Measurements from ENCODE around the gene EXTL2.

The EXTL2 gene

DNA sequence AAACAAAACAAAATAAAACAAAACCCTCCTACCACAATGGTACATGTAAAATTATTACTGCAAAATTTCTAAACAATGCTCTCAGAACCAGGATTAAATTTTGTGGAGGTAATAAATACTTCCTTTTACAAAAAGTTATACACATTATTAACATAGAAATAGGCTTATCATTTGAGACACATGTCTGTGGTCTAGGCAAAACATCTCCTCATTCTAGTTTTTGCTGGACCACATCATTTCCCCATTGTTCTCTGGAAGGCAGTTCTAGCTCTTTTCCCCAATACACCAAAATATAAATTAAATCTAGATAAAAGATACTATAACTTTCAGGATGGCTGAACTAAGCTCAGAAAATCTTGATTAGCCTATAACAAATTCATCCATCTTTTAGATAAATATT is 18.4 kb downstream of the EXTL2 start:
- Histone ChIP-seq H3K27ac (no peak overlapping the region), H3K9me3 (ENCODE audit: low read depth, low read length) (no peaks in the 10 kb centered on the region), H3K36me3 (ENCODE audit: insufficient read depth, low read length) (peaks cover 17% of the 10 kb centered on the region; the same call in 1 of the 2 replicates), H3K4me3 (no peak overlapping the region), H3K9ac (ENCODE audit: insufficient read length) (no peak overlapping the region)
- TF ChIP-seq EZH2 (IDR thresholded peaks at IDR 0.05) (no peak), POLR2AphosphoS5 (IDR thresholded peaks at IDR 0.05; ENCODE audit: borderline replicate concordance, low read depth, low read length) (no peak), FOXP2 (optimal IDR thresholded peaks at IDR 0.05; ENCODE audit: control extremely low read depth, extremely low read length, insufficient read depth) (no peak)
- no peak for DNase-seq (ENCODE audit: low read depth, low spot score)

DNA sequence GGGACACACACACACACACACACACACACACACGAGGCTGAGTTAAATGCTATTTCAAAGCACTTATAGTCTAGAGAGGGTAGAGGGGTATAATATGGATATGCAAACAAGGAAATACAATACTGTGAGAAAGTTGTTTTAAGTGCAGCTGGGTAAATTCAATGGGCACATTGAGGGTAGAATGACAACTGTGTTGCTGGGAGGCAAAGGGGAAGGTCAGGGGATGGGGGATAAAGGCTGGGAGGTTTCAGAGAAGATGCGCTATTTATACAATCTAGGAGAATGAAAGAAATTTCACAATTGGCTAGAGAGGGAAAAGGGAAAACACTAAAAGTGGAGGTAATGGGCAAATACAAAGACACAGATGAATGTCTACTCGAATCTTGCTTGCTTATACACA is 19.4 kb downstream of the EXTL2 start:
- peaks cover 17% of the 10 kb centered on the region; the same call in 1 of the 2 replicates for H3K36me3 ChIP-seq (ENCODE audit: insufficient read depth, low read length)

DNA sequence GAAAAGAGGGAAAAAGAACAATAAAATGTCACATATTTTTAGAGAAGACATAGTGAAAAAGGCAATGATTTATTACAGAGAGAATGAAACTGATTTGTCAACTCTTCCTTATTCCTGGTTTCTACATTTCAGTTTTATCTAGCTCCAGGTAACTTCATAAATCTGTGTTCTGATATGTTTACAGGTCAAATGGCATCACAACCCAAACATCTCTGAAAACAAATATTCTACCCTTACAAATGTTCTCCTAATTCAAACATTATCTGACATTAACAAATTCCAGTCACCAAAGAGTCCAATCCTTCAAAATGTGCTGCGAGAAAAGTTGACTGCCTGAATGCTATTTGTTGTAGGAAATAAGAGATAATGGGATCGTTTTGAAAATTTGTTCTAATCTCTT is 20.2 kb downstream of the EXTL2 start:
- Histone ChIP-seq H3K36me3 (ENCODE audit: insufficient read depth, low read length) (peaks cover 11% of the 10 kb centered on the region; the same call in 1 of the 2 replicates), H3K9me3 (ENCODE audit: low read depth, low read length) (no peaks in the 10 kb centered on the region), H3K27ac (no peak overlapping the region), H3K4me3 (no peak overlapping the region), H3K9ac (ENCODE audit: insufficient read length) (no peak overlapping the region)
- TF ChIP-seq FOXP2 (optimal IDR thresholded peaks at IDR 0.05; ENCODE audit: control extremely low read depth, extremely low read length, insufficient read depth) (no peak), POLR2AphosphoS5 (IDR thresholded peaks at IDR 0.05; ENCODE audit: borderline replicate concordance, low read depth, low read length) (no peak), EZH2 (IDR thresholded peaks at IDR 0.05) (no peak)
- no peak for DNase-seq (ENCODE audit: low read depth, low spot score)

More for the DNA sequence above, 19.4 kb downstream of the EXTL2 start:
- no peak for DNase-seq (ENCODE audit: low read depth, low spot score)
- Histone ChIP-seq H3K27ac (no peak overlapping the region), H3K4me3 (no peak overlapping the region), H3K9ac (ENCODE audit: insufficient read length) (no peak overlapping the region), H3K9me3 (ENCODE audit: low read depth, low read length) (no peaks in the 10 kb centered on the region)
- TF ChIP-seq FOXP2 (optimal IDR thresholded peaks at IDR 0.05; ENCODE audit: control extremely low read depth, extremely low read length, insufficient read depth) (no peak), EZH2 (IDR thresholded peaks at IDR 0.05) (no peak), POLR2AphosphoS5 (IDR thresholded peaks at IDR 0.05; ENCODE audit: borderline replicate concordance, low read depth, low read length) (no peak)

DNA sequence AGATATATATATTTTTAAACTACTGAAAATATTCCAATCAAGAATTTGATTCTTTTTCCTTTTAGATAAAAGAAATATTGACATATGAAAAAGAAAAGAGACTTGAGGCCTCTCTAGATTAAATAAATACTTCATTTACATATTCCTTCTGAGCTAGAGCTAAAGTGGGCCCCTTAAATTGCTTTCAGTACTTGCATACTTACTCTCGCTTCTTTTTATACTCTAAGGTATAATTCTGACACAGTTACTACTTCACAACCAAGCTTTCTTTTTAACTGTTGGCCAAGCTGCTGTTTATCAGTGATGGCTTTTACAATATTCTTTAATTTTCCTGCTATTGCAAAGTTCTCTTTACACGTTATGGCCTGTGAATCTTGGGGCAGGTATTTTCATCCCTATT is 24.6 kb downstream of the EXTL2 start:
- peak overlapping the region; percentile 16 for H3K9ac ChIP-seq (ENCODE audit: insufficient read length)
- H3K4me3 ChIP-seq = no peak overlapping the region
- TF ChIP-seq FOXP2 (optimal IDR thresholded peaks at IDR 0.05; ENCODE audit: control extremely low read depth, extremely low read length, insufficient read depth) (no peak), POLR2AphosphoS5 (IDR thresholded peaks at IDR 0.05; ENCODE audit: borderline replicate concordance, low read depth, low read length) (no peak), EZH2 (IDR thresholded peaks at IDR 0.05) (no peak)
- no peak for DNase-seq (ENCODE audit: low read depth, low spot score)
- no peak overlapping the region for H3K27ac ChIP-seq
- H3K36me3 ChIP-seq (ENCODE audit: insufficient read depth, low read length) = no peaks in the 10 kb centered on the region
- no peaks in the 10 kb centered on the region for H3K9me3 ChIP-seq (ENCODE audit: low read depth, low read length)

DNA sequence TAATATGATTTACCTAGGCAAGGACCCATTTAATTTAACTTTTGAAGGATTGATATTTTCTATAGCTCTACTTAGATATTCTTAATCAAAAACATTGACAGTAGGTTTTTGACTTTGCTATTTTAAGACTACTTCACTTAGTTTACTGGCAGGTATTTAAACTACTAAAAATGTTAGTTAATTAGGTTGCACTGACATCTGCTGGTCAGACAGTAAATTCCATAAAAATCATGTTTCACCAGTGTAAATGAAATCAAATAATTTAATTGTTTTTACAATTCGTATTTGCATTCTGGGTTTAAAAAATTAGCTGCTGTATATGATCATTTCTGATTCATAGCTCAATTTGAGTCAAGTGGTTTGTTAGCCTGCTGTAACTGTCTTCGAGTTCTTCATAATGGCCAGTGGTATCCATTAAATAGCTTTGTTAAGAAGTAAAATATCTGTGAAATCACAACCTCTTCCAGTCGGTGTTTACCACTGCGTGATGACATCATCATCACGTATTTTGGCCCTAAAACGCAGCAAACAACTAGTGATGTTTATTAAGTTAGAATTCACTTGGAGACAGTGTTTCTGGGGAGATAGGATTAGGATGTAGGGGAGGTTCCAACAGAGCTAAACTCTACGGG is 26.2 kb downstream of the EXTL2 start:
- DNase-seq (ENCODE audit: low read depth, low spot score) = peak; percentile 32
- Histone ChIP-seq H3K4me3 (no peak overlapping the region), H3K36me3 (ENCODE audit: insufficient read depth, low read length) (no peaks in the 10 kb centered on the region), H3K9ac (ENCODE audit: insufficient read length) (no peak overlapping the region), H3K9me3 (ENCODE audit: low read depth, low read length) (no peaks in the 10 kb centered on the region), H3K27ac (no peak overlapping the region)
- TF ChIP-seq EZH2 (IDR thresholded peaks at IDR 0.05) = no peak

DNA sequence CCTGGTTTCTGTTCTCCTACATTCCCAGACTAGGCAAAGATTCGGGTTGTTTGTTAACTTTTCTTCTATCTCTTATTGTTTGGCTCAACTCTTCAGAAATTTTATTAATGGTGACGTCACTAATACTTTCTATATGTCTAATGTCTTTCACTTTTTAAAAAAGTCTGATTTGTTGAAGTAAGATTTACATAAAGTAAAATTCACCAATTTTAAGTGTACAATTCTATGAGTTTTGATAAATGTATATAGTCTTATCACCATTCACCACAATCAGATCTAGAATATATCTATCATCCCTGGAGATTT is 27.8 kb downstream of the EXTL2 start:
- H3K9ac ChIP-seq (ENCODE audit: insufficient read length) = no peak overlapping the region
- TF ChIP-seq EZH2 (IDR thresholded peaks at IDR 0.05) (no peak), POLR2AphosphoS5 (IDR thresholded peaks at IDR 0.05; ENCODE audit: borderline replicate concordance, low read depth, low read length) (no peak), FOXP2 (optimal IDR thresholded peaks at IDR 0.05; ENCODE audit: control extremely low read depth, extremely low read length, insufficient read depth) (no peak)
- H3K9me3 ChIP-seq (ENCODE audit: low read depth, low read length) = no peaks in the 10 kb centered on the region
- no peak overlapping the region for H3K27ac ChIP-seq
- no peak for DNase-seq (ENCODE audit: low read depth, low spot score)
- no peaks in the 10 kb centered on the region for H3K36me3 ChIP-seq (ENCODE audit: insufficient read depth, low read length)
- no peak overlapping the region for H3K4me3 ChIP-seq

DNA sequence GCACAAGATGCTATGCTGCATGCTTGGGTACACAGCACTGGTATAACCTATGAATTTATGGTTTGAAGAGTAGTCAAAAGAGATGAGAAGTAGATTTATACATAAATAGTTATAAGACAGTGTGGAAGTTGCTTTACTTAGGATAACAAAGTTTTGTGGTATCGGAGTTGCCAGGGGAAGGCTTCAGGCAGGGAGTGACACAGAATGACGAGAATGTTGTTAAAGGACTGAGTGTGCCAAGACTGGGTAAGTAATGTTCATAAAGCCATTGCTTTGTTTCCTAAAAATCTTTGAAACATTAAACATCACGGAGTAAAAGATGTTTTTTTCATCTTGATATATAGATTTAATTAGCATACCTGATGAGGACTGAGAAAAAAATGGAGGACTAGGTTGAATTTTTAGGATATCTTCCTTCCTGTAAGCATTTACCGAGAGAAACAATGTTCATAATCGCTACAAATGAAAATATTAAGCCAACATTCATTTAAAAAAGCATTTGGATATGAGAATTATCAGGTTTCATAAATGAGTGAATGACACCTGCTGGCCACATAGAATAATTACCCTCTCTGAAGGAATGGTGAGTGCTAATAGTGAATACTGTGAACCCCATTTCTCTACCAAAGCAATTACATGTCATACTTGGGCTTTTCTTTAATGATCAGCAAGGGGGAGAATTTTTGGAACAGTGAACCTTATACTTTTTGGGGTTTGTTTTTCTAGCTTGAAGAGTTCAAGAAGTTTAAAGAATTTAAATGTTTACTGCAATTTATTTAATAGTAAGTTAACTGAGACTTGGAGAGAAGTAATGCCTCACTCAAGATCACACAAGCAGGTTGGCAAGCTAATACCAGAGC is 28.4 kb downstream of the EXTL2 start:
- no peak overlapping the region for H3K4me3 ChIP-seq
- TF ChIP-seq FOXP2 (optimal IDR thresholded peaks at IDR 0.05; ENCODE audit: control extremely low read depth, extremely low read length, insufficient read depth) (no peak), POLR2AphosphoS5 (IDR thresholded peaks at IDR 0.05; ENCODE audit: borderline replicate concordance, low read depth, low read length) (no peak), EZH2 (IDR thresholded peaks at IDR 0.05) (no peak)
- H3K9me3 ChIP-seq (ENCODE audit: low read depth, low read length) = no peaks in the 10 kb centered on the region
- H3K9ac ChIP-seq (ENCODE audit: insufficient read length) = no peak overlapping the region
- no peak overlapping the region for H3K27ac ChIP-seq
- DNase-seq (ENCODE audit: low read depth, low spot score) = peak; percentile 35
- H3K36me3 ChIP-seq (ENCODE audit: insufficient read depth, low read length) = no peaks in the 10 kb centered on the region

DNA sequence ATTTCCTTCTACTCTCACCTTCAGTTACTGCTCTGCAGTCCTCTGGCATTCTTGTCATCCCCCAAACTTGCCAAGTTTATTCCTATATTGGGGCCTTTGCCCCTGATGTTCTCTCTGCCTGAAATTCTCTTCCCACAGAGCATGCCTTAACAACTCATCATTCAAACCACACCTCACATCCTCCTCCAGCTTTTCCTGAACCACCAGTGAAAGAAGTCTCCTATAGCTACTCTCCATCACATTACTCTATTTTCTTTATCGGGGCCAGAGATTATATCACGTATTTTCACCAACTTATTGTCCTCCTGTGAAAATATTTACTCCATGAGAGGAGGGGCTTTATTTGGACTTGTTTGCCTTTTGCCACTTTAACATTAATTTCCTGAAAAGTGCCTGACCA is 32.1 kb downstream of the EXTL2 start:
- no peak overlapping the region for H3K9ac ChIP-seq (ENCODE audit: insufficient read length)
- no peak for DNase-seq (ENCODE audit: low read depth, low spot score)
- no peak overlapping the region for H3K27ac ChIP-seq
- TF ChIP-seq FOXP2 (optimal IDR thresholded peaks at IDR 0.05; ENCODE audit: control extremely low read depth, extremely low read length, insufficient read depth) = no peak
- TF ChIP-seq EZH2 (IDR thresholded peaks at IDR 0.05) = no peak
- TF ChIP-seq POLR2AphosphoS5 (IDR thresholded peaks at IDR 0.05; ENCODE audit: borderline replicate concordance, low read depth, low read length) = no peak
- no peaks in the 10 kb centered on the region for H3K36me3 ChIP-seq (ENCODE audit: insufficient read depth, low read length)
- H3K4me3 ChIP-seq = no peak overlapping the region
- H3K9me3 ChIP-seq (ENCODE audit: low read depth, low read length) = no peaks in the 10 kb centered on the region
